ENCODE data around the gene LMAN2L. TPM values are rescaled to one million over a fixed set of nuclear protein-coding genes. Genes with fewer than 3 reads are reported as not detected.
"Not testable (repeated sequence)": the region's sequence is repeated elsewhere in the genome, so short reads cannot be mapped to it uniquely, and the experiment has no call there.

LMAN2L gene
- polyA plus RNA-seq, 3 donors = 6.2 to 11.7 (median 10.2) TPM

- no peak overlapping the region for H3K27ac ChIP-seq (ENCODE audit: low read depth, low read length)
- 26 to 61% (median 52%) methylated on average over 9 of the region's 9 CpGs for WGBS, 3 donors
Observed at GRCh38 chr2:96679848-96680247, 60.0 kb downstream of the LMAN2L start.

DNA sequence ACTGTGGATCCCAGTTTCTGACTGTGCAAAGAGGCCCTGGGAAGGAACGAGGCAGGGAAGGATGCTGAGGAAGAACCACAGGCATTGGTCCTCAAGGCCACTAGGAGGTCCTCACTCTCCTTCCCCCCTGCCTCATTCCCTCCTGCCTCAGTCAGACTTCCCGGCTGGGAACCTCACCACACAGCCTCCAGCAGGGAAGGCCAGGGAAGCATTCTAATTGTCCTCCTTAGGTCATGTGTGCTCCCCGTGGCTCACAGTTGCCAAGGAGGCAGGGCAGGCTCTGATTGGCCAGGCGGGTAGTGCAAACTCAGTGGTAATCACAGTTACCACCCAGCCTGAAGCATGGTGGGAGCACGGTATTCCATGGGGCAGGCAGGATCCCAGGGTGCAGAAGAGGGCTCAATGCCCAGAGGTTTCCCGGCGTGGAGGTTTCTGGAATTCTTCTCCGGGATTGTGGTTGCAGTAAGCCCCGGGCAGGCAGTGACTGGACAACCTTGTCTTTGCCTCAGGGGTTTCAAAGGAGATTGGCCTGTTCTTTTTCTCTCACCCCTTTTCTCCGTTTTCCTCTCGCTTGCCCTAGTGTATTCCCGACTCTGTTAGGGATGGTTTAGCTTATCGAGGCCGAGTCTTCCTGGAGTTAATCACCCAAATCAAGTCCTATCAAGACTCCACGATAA, 70.2 kb downstream of the LMAN2L start:
- 89 to 92% (median 90%) methylated on average over 15 of the region's 15 CpGs for WGBS, 3 donors
- H3K27ac ChIP-seq (ENCODE audit: low read depth, low read length) = no peak overlapping the region

- no peak overlapping the region for H3K27ac ChIP-seq (ENCODE audit: low read depth, low read length)
- WGBS, 3 donors = 75 to 85% (median 78%) methylated on average over 10 to 11 of the region's 11 CpGs
Observed at GRCh38 chr2:96668771-96669170, 71.1 kb downstream of the LMAN2L start.

DNA sequence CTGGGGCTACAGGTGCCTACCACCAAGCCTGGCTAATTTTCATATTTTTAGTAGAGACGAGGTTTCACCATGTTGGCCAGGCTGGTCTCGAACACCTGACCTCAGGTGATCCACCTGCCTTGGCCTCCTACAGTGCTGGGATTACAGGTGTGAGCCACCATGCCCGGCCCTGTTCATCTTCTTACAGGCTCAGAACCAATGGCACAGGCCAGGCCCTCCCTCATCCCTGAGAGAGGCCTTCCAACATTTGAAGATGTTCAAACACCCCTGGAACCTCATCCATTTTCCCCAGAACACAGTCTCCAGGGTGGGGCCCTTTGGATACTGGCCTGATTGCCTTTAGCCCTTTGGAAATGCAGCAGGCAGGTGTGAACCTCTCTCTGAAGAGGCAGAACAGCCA, 74.1 kb downstream of the LMAN2L start:
- H3K27ac ChIP-seq (ENCODE audit: low read depth, low read length) = not testable (repeated sequence)
- 93 to 94% (median 94%) methylated on average over 3 of the region's 3 CpGs for WGBS, 3 donors

- H3K27ac ChIP-seq (ENCODE audit: low read depth, low read length) = no peak overlapping the region
- 60 to 72% (median 68%) methylated on average over 3 of the region's 3 CpGs for whole genome bisulfite sequencing, 3 donors
Observed at GRCh38 chr2:96665083-96665569, 74.7 kb downstream of the LMAN2L start.

GRCh38 chr2:96664366-96664925, 75.4 kb downstream of the LMAN2L start:
- WGBS, 3 donors = 88 to 92% (median 90%) methylated on average over 3 of the region's 3 CpGs
- no peak overlapping the region for H3K27ac ChIP-seq (ENCODE audit: low read depth, low read length)

- H3K27ac ChIP-seq (ENCODE audit: low read depth, low read length) = no peak overlapping the region
- 36 to 87% (median 86%) methylated on average over 7 of the region's 7 CpGs for WGBS, 3 donors
Observed at GRCh38 chr2:96663829-96664228, 76.0 kb downstream of the LMAN2L start.

DNA sequence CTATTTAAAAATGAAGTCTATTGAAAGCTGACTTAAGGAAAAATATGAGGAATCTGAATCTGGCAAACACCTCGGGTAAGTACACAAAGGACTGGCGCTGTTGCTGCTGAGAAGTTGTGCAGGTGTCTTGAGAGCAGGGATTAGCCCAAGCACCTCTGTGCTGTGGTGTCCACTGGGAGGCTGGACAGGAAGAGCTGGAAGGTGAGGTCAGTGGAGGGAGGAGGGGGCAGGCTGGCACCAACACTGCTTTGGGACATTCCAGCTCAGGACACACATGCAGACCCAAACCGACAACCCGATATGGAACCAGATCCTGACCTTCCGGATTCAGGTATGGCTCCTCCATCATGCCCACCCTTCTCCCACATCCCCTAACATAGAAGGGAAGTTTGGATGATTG, 76.7 kb downstream of the LMAN2L start:
- 48 to 89% (median 76%) methylated on average over 5 of the region's 5 CpGs for WGBS, 3 donors
- H3K27ac ChIP-seq (ENCODE audit: low read depth, low read length) = no peak overlapping the region

- H3K27ac ChIP-seq (ENCODE audit: low read depth, low read length) = no peak overlapping the region
- 91 to 94% (median 94%) methylated on average over 9 of the region's 9 CpGs for WGBS, 3 donors
Observed at GRCh38 chr2:96662360-96662759, 77.5 kb downstream of the LMAN2L start.

DNA sequence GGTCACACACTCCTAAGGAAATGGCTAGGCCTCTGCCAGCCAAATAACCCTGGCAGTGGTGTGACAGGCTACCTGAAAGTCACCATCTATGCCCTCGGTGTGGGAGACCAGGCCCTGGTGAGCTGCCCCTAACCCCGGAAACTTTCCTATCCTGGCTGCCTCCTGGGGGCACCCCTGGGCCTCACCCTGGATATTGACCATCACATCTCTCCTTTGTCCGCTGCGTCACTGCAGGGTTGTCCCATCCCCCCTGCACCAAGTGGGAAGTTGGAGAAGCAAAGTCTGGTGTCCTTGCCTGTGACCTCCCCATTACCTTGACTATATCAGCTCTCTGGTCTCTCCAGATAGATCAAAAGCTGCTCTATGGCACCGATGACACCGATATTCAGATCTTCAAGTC, 78.5 kb downstream of the LMAN2L start:
- H3K27ac ChIP-seq (ENCODE audit: low read depth, low read length) = no peak overlapping the region
- WGBS, 3 donors = 90 to 97% (median 94%) methylated on average over 6 of the region's 6 CpGs

GRCh38 chr2:96656540-96656939, 83.3 kb downstream of the LMAN2L start:
- H3K27ac ChIP-seq (ENCODE audit: low read depth, low read length) = no peak overlapping the region

Other genes with a start within 250 kb of the LMAN2L start
- gene NEURL3, start 234.7 kb downstream of the LMAN2L start, polyA plus RNA-seq = 10 to 100 TPM in 1 of 3 donors, under 1 TPM in 1, not detected in 1; 0.12 to 12.5 TPM
- 10 to 100 TPM in 2 of 3 donors, 1 to 10 TPM in 1; 7.7 to 71.1 (median 63.3) TPM for gene ARID5A, start 203.3 kb downstream of the LMAN2L start, polyA plus RNA-seq
- 10 to 100 TPM; 10.7 to 19.6 (median 13.8) TPM for gene KANSL3, start 101.8 kb downstream of the LMAN2L start, polyA plus RNA-seq
- under 1 TPM in 1 of 3 donors, not detected in 2; 0.49 TPM for gene FER1L5, start 97.3 kb downstream of the LMAN2L start, polyA plus RNA-seq
- gene CNNM4, start 20.8 kb upstream of the LMAN2L start, polyA plus RNA-seq = 1 to 10 TPM in 2 of 3 donors, under 1 TPM in 1; 0.79 to 4.1 (median 2.1) TPM
- gene CNNM3, start 76.2 kb upstream of the LMAN2L start, polyA plus RNA-seq = 10 to 100 TPM in 1 of 3 donors, 1 to 10 TPM in 2; 3.6 to 17.9 (median 8.3) TPM
- gene ANKRD23, start 104.0 kb upstream of the LMAN2L start, polyA plus RNA-seq = 1 to 10 TPM in 2 of 3 donors, under 1 TPM in 1; 0.22 to 2.7 (median 1.0) TPM
- 10 to 100 TPM in 2 of 3 donors, 1 to 10 TPM in 1; 9.4 to 14.5 (median 11.0) TPM for gene ANKRD39, start 118.0 kb upstream of the LMAN2L start, polyA plus RNA-seq
- 10 to 100 TPM in 2 of 3 donors, 1 to 10 TPM in 1; 8.2 to 41.2 (median 30.2) TPM for gene SEMA4C, start 130.0 kb upstream of the LMAN2L start, polyA plus RNA-seq
- 1 to 10 TPM in 1 of 3 donors, under 1 TPM in 2; 0.09 to 1.8 (median 0.79) TPM for gene FAM178B, start 246.5 kb upstream of the LMAN2L start, polyA plus RNA-seq